Mesenteric fat pad (tissue), 1 donor: ENCODE results near the gene SGTA. TPM values are rescaled to one million over a fixed set of nuclear protein-coding genes. Genes with fewer than 3 reads are reported as not detected.

ENCODE experiments used
- DNase-seq: peaks from one replicate; pipeline ENCODE4 v3.0.0-alpha.2; 2020; ENCODE audit warnings: low spot score
- total RNA-seq: library from RNA; stranded (reverse); fragmentation: NEBNext Ultra II Directional; extraction: Animal tissue kit (Norgen Biotek cat#: 25700); gene quantifications from one replicate; pipeline ENCODE4 v1.2.1, GENCODE V29; 2021
- donor health status: DM: yes; HTN: yes; CAD: no.

Gene SGTA
- total RNA-seq, 1 donor from 2014 or later, result 37.8 TPM

DNA sequence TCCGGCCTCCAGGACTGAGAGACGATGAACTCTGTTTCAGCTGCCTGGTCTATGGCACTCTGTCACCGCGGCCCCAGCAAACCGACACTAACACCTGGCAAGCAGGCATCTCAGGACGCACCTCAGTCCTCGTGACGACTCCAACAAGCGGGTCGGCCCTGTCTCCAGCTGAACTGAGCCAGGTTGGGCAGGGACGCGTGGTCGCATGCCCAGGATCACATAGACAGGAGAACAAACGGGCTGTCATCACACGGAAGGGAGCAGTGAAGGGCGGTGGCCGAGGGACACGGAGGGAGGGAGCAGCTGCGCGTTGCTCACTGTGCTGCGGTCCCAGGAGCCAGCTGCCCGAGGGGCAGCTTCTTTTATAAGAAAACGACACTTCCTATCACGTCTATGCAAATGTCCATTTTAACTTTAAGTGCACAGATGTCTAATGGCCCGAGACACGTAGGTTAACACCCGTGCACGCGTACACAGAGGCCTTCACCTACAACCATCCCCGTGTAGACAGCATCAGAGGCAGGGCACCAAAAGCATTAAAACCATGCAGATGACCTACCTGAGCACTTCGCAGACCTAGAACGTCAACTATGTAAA lies 8.9 kb downstream of the SGTA start:
- no peak for DNase-seq

DNA sequence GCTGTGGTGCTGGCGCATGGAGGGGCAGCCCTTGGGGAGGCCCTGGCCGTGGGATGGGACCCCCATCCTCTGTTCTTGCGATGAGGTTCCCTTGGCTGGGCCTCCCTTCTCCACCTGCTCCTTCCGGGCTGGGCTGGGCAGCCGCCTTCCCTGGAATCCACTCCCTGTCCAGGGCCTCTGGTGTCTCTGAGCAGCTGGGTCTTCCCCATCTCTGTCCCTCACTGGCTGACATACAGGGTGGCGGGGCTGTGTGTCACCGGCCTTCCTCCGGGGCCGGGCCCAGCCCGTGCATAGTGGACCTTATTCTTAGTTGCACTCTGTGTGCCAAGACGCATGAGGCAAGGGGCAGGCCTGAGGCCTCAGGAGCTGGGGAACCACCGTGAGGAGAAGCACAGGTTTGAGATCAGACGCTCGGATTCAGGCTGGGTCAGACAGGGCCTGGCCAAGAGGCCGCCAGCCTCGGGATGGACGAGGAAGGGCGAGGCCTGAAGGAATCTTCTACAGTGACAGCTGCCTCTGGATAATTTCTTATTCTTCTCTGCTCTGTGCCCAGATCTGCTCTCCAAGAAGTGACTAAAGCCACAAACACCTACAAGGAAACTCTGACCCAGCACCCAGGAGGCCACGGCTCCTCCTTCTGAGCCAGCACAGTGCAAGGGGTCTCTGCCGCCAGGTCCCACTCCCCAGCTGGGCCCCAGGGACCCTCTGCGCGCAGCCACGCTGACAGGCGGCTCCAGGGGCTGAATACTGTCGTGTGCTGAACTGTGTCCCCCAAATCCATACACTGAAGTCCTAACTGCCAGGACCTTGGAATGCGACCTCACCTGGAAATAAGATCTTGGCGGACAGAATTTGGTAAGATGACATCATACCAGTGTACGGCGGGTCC lies 11.0 kb downstream of the SGTA start:
- no peak for DNase-seq

- no peak for DNase-seq
Observed at GRCh38 chr19:2770055-2771013, 12.7 kb downstream of the SGTA start.

GRCh38 chr19:2769218-2769617 lies 13.9 kb downstream of the SGTA start:
- no peak for DNase-seq

DNA sequence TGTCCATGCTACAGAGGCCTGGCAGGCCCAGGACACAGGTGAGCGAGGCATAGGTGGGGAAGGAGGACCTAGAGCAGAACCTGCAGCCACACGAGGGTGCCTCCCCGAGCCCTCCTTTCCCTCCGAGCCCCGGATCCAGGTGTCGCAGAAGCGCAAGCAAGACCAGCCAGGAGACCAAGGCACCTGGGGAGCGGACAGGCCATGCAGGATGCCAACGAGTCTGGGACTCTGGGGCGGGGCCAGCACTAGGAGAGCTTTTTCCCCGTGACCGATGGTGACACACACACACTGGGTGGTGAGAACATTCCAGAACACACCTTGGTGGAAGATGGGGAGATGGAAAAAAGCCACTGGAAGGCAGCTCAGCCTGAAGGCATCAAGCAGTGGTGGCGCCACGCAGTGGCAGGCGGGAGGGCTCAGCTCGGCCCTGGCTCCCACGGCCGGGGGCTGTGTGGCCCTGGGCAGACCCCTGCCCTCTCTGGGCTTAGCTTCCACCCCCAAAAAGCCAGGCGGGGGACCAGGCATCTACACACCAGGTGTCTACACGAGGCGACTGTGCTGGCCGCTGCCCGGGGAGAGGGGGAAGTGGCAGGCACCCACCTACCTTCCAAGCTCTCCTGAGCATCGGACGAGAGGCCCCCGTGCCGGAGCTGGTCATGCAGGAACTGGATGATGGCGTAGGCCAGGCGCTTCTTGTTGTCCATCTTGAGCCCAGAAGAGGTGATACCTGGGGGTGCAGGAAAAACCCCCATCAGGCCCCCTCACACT lies 14.5 kb downstream of the SGTA start:
- no peak for DNase-seq

- DNase-seq, result no peak
Observed at GRCh38 chr19:2767688-2768087, 15.4 kb downstream of the SGTA start.

GRCh38 chr19:2766594-2767372 lies 16.3 kb downstream of the SGTA start:
- no peak for DNase-seq

DNA sequence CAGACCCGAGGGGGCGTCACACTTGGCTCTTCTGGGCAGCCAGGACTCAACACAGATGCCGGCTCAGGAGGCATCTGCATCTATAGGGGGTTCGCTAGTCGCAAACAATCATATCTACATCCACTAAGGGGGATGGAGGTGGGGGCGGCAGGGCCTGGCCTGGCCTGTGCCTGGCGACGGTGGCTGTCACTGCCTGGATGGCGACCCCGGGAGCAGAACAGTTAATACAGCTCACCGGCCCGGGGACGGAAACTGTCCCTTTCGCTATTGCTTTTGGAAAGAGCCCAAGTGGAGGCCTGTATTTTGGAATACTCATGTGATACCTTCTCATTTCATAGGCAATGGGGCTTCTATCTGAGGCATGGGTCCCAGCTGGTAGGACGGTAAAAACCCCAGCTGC lies 17.7 kb downstream of the SGTA start:
- no peak for DNase-seq

DNA sequence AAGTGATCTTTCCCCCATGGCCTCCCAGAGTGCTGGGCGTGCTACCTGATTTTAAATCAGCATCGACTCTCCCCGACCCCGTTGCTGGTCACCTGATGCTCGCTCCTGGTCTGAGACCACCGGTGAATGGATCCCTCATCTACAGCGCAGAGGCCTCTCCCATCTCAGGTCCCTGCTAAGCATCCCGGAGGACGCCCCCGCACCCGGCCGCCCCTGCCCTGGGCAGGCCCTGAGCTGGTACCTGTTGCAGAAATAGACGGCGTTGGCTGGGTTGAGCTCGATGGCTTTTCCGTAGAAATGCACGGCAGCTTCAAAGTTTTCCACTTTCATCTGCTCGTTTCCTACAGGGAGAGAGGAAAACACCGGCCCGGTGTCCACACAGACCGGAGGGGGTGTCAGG lies 18.1 kb downstream of the SGTA start:
- DNase-seq, result no peak

DNA sequence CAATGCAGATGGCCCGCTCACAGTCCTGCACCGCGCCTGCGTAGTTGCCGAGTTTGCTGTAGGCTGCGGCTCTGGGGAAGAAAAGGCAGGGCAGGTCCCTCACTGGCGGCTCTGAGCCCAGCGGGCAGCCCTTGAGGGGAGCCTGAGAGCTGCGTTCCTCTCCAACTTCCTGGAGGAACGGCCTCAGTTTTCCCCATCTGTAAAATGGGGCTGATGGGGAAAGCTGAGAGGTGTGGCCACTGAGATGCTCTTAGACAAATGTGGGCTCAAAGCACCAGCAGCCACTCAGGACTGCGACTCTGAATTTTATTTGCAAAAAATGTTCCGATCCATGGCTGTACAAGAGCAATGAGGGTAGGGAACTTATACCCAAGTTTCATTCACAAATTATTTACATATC lies 19.4 kb downstream of the SGTA start:
- no peak for DNase-seq

- no peak for DNase-seq
Observed at GRCh38 chr19:2762783-2763496, 20.1 kb downstream of the SGTA start.

DNA sequence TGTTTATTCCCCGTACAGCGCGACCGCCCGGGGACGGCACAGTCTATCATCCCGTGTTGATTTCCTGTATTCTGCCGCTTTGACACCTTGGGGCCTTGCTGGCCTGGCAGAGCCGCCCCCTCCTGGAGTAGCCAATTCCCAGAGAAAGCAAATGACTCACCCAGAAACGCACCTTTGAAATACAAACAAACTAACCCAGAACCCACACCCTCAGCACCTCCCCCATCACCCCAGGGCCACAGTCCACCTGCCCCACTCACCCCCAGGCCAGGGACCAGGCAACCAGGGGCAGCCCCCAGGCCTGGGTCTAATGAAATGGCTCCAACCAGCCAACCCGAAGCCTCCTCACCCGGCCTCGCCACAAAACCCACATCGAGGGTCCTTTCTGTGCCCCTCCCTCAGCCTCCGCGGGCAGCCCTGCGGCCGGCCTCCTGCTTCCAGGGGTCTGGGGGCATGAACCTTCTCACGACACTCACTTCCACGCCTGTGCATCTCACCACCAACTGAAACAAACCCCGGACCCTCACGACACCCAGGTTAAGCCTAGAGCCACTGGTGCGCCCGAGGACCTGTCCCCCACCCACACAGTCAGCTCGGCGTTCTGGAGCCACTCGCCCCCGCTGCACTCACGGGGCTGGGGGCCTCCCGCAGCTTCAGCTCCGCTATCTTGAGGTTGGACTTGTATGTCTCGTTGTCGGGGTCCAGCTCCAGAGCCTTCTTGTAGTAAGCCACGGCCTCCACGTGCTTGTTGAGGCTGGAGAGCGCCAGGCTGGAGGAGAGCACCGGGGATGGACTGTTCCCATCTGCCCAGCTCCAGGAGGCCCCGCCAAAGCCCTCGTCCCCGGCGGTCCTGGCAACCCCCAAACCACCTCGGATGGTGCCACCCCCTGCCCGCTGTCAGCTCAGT lies 20.9 kb downstream of the SGTA start:
- no peak for DNase-seq

- DNase-seq, result no peak
Observed at GRCh38 chr19:2761309-2761677, 21.8 kb downstream of the SGTA start.

GRCh38 chr19:2759965-2760364 lies 23.1 kb downstream of the SGTA start:
- no peak for DNase-seq

- DNase-seq, result no peak
Observed at GRCh38 chr19:2759362-2759761, 23.7 kb downstream of the SGTA start.

DNA sequence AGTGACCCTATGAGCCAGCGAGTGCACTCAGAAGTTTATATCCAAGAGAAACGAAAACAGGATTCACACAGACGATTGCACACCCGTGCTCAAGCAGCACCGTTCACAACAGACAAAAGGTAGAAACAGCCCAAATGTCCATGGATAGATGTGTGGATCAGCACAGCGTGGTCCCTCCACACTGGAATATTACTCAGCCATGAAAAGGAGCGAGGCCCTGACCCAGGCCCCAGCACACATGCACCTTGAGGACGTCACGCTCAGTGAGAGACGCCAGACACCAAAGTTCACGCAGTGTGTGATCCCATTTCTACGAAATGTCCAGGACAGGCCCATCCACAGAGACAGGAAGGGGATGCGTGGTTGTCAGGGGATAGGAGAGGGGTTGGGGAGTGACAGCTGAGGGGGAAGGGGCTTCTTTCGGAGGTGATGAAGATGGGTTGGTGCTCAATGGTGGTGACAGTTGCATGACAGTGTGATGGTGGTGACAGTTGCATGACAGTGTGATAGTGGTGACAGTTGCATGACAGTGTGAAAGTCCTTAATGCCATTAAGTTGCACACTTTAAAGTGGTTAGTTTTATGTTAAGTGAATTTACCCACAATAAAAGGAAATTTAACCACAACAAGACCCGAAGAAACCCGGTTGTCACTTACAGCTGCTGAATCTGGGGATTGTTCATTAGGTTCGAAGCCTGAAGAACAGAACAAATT lies 24.3 kb downstream of the SGTA start:
- DNase-seq, result no peak

DNA sequence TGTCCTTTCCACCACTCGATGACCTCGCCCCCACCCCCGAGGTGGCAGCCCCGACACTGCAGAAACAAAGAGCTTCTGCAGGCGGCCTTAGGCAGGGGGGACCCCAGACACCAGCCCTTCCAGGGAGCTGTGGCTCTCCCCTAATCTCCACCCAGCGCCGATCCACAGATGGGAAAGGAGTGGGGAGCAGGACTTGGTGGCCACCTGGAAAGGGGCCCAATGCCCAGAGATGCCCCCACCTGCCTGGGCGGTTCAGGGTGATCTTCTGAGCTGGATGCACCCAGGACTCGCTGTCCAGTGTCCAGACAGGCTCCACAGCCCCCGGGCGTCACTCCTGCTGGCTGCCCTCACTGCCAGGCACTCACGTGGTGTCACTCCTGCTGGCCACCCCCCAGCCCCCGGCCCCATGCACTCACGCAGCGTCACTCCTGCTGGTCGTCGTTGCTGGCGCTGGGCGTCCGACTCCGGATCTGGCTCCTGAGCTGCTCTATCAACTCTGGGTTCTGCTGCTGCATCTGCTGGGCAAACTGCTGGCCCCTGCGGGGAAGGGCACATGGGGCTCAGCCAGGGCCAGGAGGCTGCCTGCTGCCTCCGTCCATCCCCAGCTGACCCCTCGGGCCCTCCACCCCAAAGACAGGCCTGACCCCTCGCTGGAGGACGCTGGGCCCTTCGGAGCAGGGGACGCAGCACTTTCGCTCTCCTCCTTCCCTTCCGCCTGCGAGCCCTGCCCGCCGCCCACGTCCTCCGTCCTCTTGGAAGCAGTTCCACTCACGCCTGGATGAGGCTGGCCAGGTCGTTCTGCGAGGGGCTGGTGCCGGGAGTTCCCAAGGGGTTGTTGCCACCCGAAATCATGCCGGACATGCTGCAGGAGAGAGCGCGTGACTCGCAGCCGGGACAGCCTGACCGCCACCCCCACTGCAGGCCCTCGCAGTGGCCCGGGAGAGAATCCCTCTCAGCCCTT lies 25.9 kb downstream of the SGTA start:
- no peak for DNase-seq
